GM12892 (cell line): ENCODE results near the gene LOXL1.

Experiments used
- POLR2A ChIP-seq: IDR thresholded peaks from 2 replicates; pipeline ENCODE4 v1.6.1; 2011; ENCODE audit warnings: low read depth, low read length, control low read depth
- POLR2AphosphoS5 ChIP-seq: IDR thresholded peaks from 2 replicates; pipeline ENCODE4 v1.6.1; 2011; ENCODE audit warnings: low read depth, low read length, control low read depth

GRCh38 chr15:73923156-73923487 lies 3.1 kb upstream of the LOXL1 start:
- TF ChIP-seq POLR2AphosphoS5 (no peak), POLR2A (no peak)
